HG03575 (cell line): Measurements from ENCODE around the gene SHISAL2B.
"Not testable (repeated sequence)": the region's sequence is repeated elsewhere in the genome, so short reads cannot be mapped to it uniquely, and the experiment has no call there.

Source experiments
- ATAC-seq: cut with Tn5 transposase; IDR thresholded peaks from one replicate; pipeline ENCODE4 v1.9.1; 2021; ENCODE audit not compliant: unreplicated experiment, insufficient number of reproducible peaks, low FRiP score; ENCODE audit errors: extremely low read depth

Gene SHISAL2B

GRCh38 chr5:64690417-64691151, at the start of gene SHISAL2B:
Gene SHISAL2B (plus strand): TSS chr5:64690503. CDS start chr5:64690624, 121 bp downstream.
- no peak for ATAC-seq

- ATAC-seq, result no peak
Observed at GRCh38 chr5:64644831-64645230, 45.5 kb upstream of the SHISAL2B start.

GRCh38 chr5:64646169-64646568, 44.1 kb upstream of the SHISAL2B start:
- ATAC-seq, result no peak

- no peak for ATAC-seq
Observed at GRCh38 chr5:64649512-64649911, 40.8 kb upstream of the SHISAL2B start.

- no peak for ATAC-seq
Observed at GRCh38 chr5:64653766-64654560, 36.3 kb upstream of the SHISAL2B start.

GRCh38 chr5:64654561-64654938, 35.8 kb upstream of the SHISAL2B start:
- ATAC-seq, result no peak

- no peak for ATAC-seq
Observed at GRCh38 chr5:64655596-64655995, 34.7 kb upstream of the SHISAL2B start.

GRCh38 chr5:64659289-64659688, 31.0 kb upstream of the SHISAL2B start:
- no peak for ATAC-seq

- ATAC-seq, result not testable (repeated sequence)
Observed at GRCh38 chr5:64663181-64663580, 27.1 kb upstream of the SHISAL2B start.

GRCh38 chr5:64665243-64665642, 25.1 kb upstream of the SHISAL2B start:
- ATAC-seq, result no peak

- no peak for ATAC-seq
Observed at GRCh38 chr5:64666078-64666477, 24.2 kb upstream of the SHISAL2B start.

- no peak for ATAC-seq
Observed at GRCh38 chr5:64667068-64667467, 23.2 kb upstream of the SHISAL2B start.

- ATAC-seq, result no peak
Observed at GRCh38 chr5:64670277-64670676, 20.0 kb upstream of the SHISAL2B start.

GRCh38 chr5:64671678-64672077, 18.6 kb upstream of the SHISAL2B start:
- ATAC-seq, result no peak

GRCh38 chr5:64678374-64678773, 11.9 kb upstream of the SHISAL2B start:
- ATAC-seq, result no peak

GRCh38 chr5:64680289-64680688, 10.0 kb upstream of the SHISAL2B start:
- no peak for ATAC-seq

GRCh38 chr5:64682608-64683007, 7.7 kb upstream of the SHISAL2B start:
- ATAC-seq, result no peak

GRCh38 chr5:64685866-64686265, 4.4 kb upstream of the SHISAL2B start:
- no peak for ATAC-seq

- ATAC-seq, result no peak
Observed at GRCh38 chr5:64688391-64688790, 1.9 kb upstream of the SHISAL2B start.

GRCh38 chr5:64688965-64689364, 1.3 kb upstream of the SHISAL2B start:
- no peak for ATAC-seq
